PC-9 (cell line): Measurements from ENCODE around the gene PRXL2B.

Source experiments
- CTCF ChIP-seq: fragments of 200-600 bp; sonication (generic); conservative IDR thresholded peaks from 2 replicates; pipeline ENCODE4 v1.6.1; 2017; ENCODE audit warnings: mixed run types, antibody characterized with exemption, mild to moderate bottlenecking, moderate library complexity
- EZH2 ChIP-seq: fragments of 200-600 bp; sonication (generic); IDR thresholded peaks from 2 replicates; pipeline ENCODE4 v1.8.0; 2017; ENCODE audit warnings: antibody characterized with exemption, low read depth

- TF ChIP-seq EZH2 (no peak), CTCF (no peak)
Observed at GRCh38 chr1:2547210-2548067, 39.1 kb upstream of the PRXL2B start.
